Natural killer cell (primary cell): ENCODE data around the gene LRRC4B. TPM values are rescaled to one million over a fixed set of nuclear protein-coding genes. Genes with fewer than 3 reads are reported as not detected.

ENCODE experiments used
- ATAC-seq, 3 donors: fragments of 150-1000 bp in 2 of 3; fragments of 200-7000 bp in 1 of 3; cut with Tn5 transposase; 1 replicate in 1 of 3; 2 replicates in 2 of 3; pipeline ENCODE4 v1.10.0; 2021; ENCODE audit warnings: mild to moderate bottlenecking in 2 of 3, moderate library complexity in 2 of 3
- DNase-seq, 2 donors: peaks; one replicate each; pipeline versions ENCODE4 v3.0.0 to v3.0.0-alpha.2; 2013 to 2021; ENCODE audit warnings: mixed read lengths in 1 of 2
- H3K27ac ChIP-seq: one replicate; pipeline ENCODE4 v1.5.1; 2013; ENCODE audit warnings: mild to moderate bottlenecking, low read length
- H3K27me3 ChIP-seq: one replicate; pipeline ENCODE4 v1.6.1; 2013; ENCODE audit warnings: low read length; ENCODE audit not compliant: control insufficient read depth, insufficient read depth
- H3K36me3 ChIP-seq: one replicate; pipeline ENCODE4 v1.6.1; 2013; ENCODE audit warnings: low read length; ENCODE audit not compliant: control insufficient read depth, insufficient read depth
- H3K4me1 ChIP-seq: one replicate; pipeline ENCODE4 v1.6.1; 2013; ENCODE audit warnings: low read length; ENCODE audit not compliant: control insufficient read depth, insufficient read depth
- H3K4me3 ChIP-seq: one replicate; pipeline ENCODE4 v1.5.1; 2013; ENCODE audit warnings: low read length
- H3K9me3 ChIP-seq: one replicate; pipeline ENCODE4 v1.6.1; 2013; ENCODE audit warnings: low read length; ENCODE audit not compliant: control insufficient read depth, insufficient read depth
- H3K27ac Mint-ChIP-seq, 2 donors: one replicate each; pipeline ENCODE4 v1.8.0; 2022; ENCODE audit warnings: mild to moderate bottlenecking in 2 of 2, mixed read lengths in 2 of 2, moderate library complexity in 1 of 2
- H3K27me3 Mint-ChIP-seq, 2 donors: one replicate each; pipeline ENCODE4 v1.8.0; 2022; ENCODE audit warnings: low read depth in 2 of 2, mixed read lengths in 2 of 2
- H3K36me3 Mint-ChIP-seq: one replicate; pipeline ENCODE4 v1.8.0; 2022; ENCODE audit warnings: mixed read lengths
- H3K4me1 Mint-ChIP-seq, 2 donors: one replicate each; pipeline ENCODE4 v1.8.0; 2022; ENCODE audit warnings: mixed read lengths in 2 of 2
- H3K4me3 Mint-ChIP-seq: one replicate; pipeline ENCODE4 v1.8.0; 2022; ENCODE audit warnings: mild to moderate bottlenecking, moderate library complexity, mixed read lengths
- H3K9me3 Mint-ChIP-seq, 2 donors: one replicate each; pipeline ENCODE4 v1.8.0; 2022; ENCODE audit warnings: mixed read lengths in 2 of 2
- WGBS: methylation state at CpG from one replicate; pipeline ENCODE4 v1.1.7; 2013; ENCODE audit warnings: missing lambda C conversion rate; ENCODE audit not compliant: insufficient coverage; 5-methylcytosine and 5-hydroxymethylcytosine counted together
- intact Hi-C: fragments of 100-400 bp; cut with micrococcal nuclease; formaldehyde crosslinking; loops from one replicate; pipeline ENCODE4 v1.14.2; 2022
- total RNA-seq, 4 donors: library from RNA; stranded (reverse); fragments of 120-200 nt in 1 of 4; gene quantifications; one replicate each; pipeline versions ENCODE4 v1.2.3 to v1.2.4, GENCODE V29; 2013 to 2022
- TF ChIP-seq, protein P1 (sequence below): fragments of 200-600 bp; IDR thresholded peaks from one replicate; pipeline ENCODE4 v1.8.0; 2022; ENCODE audit warnings: antibody characterized with exemption

The LRRC4B gene
- total RNA-seq, 3 donors from 2014 or later (not counting 1 experiment from before 2014, with no cell fraction given): not detected

- Histone ChIP-seq H3K4me3 (no peak overlapping the region), H3K36me3 (no peaks in the 10 kb centered on the region), H3K9me3 (no peaks in the 10 kb centered on the region), H3K27ac (no peak overlapping the region), H3K4me1 (peaks cover 12% of the 10 kb centered on the region), H3K27me3 (no peaks in the 10 kb centered on the region)
- WGBS: 69% methylated on average over 7 of the region's 7 CpGs
- intact Hi-C loops: no loop called here
- Mint-ChIP-seq H3K36me3 (no peaks in the 10 kb centered on the region), H3K4me1 (peaks cover 5 to 21% of the 10 kb centered on the region in 2 donors), H3K4me3 (no peak overlapping the region), H3K27me3 (no peaks in the 10 kb centered on the region), H3K9me3 (no peaks in the 10 kb centered on the region), H3K27ac (peak overlapping the region in 1 of 2 donors; percentile 31)
- ATAC-seq: no peak
- TF ChIP-seq, protein P1, sequence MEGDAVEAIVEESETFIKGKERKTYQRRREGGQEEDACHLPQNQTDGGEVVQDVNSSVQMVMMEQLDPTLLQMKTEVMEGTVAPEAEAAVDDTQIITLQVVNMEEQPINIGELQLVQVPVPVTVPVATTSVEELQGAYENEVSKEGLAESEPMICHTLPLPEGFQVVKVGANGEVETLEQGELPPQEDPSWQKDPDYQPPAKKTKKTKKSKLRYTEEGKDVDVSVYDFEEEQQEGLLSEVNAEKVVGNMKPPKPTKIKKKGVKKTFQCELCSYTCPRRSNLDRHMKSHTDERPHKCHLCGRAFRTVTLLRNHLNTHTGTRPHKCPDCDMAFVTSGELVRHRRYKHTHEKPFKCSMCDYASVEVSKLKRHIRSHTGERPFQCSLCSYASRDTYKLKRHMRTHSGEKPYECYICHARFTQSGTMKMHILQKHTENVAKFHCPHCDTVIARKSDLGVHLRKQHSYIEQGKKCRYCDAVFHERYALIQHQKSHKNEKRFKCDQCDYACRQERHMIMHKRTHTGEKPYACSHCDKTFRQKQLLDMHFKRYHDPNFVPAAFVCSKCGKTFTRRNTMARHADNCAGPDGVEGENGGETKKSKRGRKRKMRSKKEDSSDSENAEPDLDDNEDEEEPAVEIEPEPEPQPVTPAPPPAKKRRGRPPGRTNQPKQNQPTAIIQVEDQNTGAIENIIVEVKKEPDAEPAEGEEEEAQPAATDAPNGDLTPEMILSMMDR: no peak
- no peak for DNase-seq
Measured at GRCh38 chr19:50494186-50495019, 73.8 kb downstream of the LRRC4B start.

- no peak for ATAC-seq
- TF ChIP-seq, protein P1: no peak
- Mint-ChIP-seq H3K4me1 (peaks cover 5 to 24% of the 10 kb centered on the region in 2 donors), H3K9me3 (no peaks in the 10 kb centered on the region), H3K27me3 (no peaks in the 10 kb centered on the region), H3K27ac (no peak overlapping the region), H3K4me3 (no peak overlapping the region), H3K36me3 (no peaks in the 10 kb centered on the region)
- Histone ChIP-seq H3K27me3 (no peaks in the 10 kb centered on the region), H3K4me3 (no peak overlapping the region), H3K36me3 (no peaks in the 10 kb centered on the region), H3K27ac (no peak overlapping the region), H3K4me1 (peaks cover 12% of the 10 kb centered on the region), H3K9me3 (no peaks in the 10 kb centered on the region)
- DNase-seq: no peak
- WGBS: 92% methylated on average over 8 of the region's 8 CpGs
- intact Hi-C loops: no loop called here
Measured at GRCh38 chr19:50493171-50493570, 75.1 kb downstream of the LRRC4B start.

- H3K4me3 ChIP-seq: no peak overlapping the region
- WGBS: 11% methylated on average over 10 of the region's 12 CpGs
- no peaks in the 10 kb centered on the region for H3K9me3 ChIP-seq
- intact Hi-C loops: no loop called here
- H3K27me3 Mint-ChIP-seq: no peaks in the 10 kb centered on the region
- peak; percentile 80 to 85 (median 82) for ATAC-seq
- TF ChIP-seq, protein P1: no peak
- H3K9me3 Mint-ChIP-seq: no peaks in the 10 kb centered on the region
- peak overlapping the region in 1 of 2 donors; percentile 41 for H3K27ac Mint-ChIP-seq
- peak in 1 of 2 donors; percentile 46 for DNase-seq
- no peaks in the 10 kb centered on the region for H3K27me3 ChIP-seq
- no peaks in the 10 kb centered on the region for H3K36me3 ChIP-seq
- H3K36me3 Mint-ChIP-seq: no peaks in the 10 kb centered on the region
- no peak overlapping the region for H3K27ac ChIP-seq
- peaks cover 5 to 29% of the 10 kb centered on the region in 2 donors for H3K4me1 Mint-ChIP-seq
- H3K4me1 ChIP-seq: peaks cover 12% of the 10 kb centered on the region
- H3K4me3 Mint-ChIP-seq: no peak overlapping the region
Measured at GRCh38 chr19:50492303-50493052, 75.8 kb downstream of the LRRC4B start.
